NB4 (cell line): Measurements from ENCODE around the gene KRT32.
"Not testable (repeated sequence)": the region's sequence is repeated elsewhere in the genome, so short reads cannot be mapped to it uniquely, and the experiment has no call there.

ENCODE experiments used
- DNase-seq: peaks from one replicate; pipeline ENCODE4 v3.0.0; 2010; ENCODE audit warnings: low read depth
- H3K4me3 ChIP-seq: one replicate; pipeline ENCODE4 v1.5.1; 2011; ENCODE audit warnings: mild to moderate bottlenecking, low read depth, low read length, moderate library complexity
- CTCF ChIP-seq: IDR thresholded peaks from one replicate; pipeline ENCODE4 v1.5.1; 2012; ENCODE audit warnings: low read depth, low read length
- MYC ChIP-seq: IDR thresholded peaks from 2 replicates; pipeline ENCODE4 v1.6.1; 2011; ENCODE audit warnings: low read depth, low read length
- POLR2A ChIP-seq: IDR thresholded peaks from 2 replicates; pipeline ENCODE4 v1.6.1; 2011; ENCODE audit warnings: mild to moderate bottlenecking; ENCODE audit not compliant: insufficient read length; ENCODE audit errors: extremely low read depth
- TF ChIP-seq, protein P1 (sequence below): IDR thresholded peaks from 2 replicates; pipeline ENCODE4 v1.6.1; 2011; ENCODE audit warnings: low read depth, low read length

Gene KRT32

DNA sequence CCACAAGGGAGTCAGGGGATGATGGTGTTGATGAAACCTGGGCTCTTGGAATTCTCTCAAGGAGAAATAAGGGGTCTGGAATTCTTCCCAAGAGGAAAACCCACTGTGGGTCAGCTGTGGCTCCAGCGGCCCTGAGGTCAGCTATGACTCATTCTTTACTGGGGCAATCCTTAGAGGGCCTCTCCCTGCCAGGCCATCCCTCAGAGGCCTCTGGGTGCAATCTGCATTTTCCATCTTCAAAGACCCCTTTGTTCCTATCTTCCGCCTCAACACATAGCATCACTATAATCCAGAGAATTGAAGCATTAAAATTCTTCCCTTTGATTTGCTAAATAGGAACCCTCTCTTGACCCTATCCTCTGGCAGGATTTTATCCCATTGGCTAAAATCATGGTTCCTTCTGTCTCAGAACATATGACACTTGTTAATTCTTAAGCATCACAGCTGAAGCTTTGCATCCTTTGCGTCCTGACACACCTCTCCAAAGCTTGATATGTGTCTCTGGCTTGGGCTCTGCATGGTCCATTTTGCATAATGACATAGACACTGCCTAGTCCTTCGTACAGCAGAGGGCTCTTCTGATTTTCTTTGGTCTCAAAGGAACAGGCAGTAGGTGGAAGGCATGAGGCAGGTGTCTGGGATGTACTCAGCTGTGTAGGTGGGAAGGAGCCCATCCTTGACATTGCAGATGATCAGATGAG, 38.4 kb downstream of the KRT32 start:
- no peak overlapping the region for H3K4me3 ChIP-seq
- no peak for DNase-seq
- TF ChIP-seq, protein P1, sequence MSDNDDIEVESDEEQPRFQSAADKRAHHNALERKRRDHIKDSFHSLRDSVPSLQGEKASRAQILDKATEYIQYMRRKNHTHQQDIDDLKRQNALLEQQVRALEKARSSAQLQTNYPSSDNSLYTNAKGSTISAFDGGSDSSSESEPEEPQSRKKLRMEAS, result no peak
- TF ChIP-seq CTCF (no peak), POLR2A (no peak), MYC (no peak)

- DNase-seq, result no peak
- no peak within 1 kb of the TSS for H3K4me3 ChIP-seq
- TF ChIP-seq MYC (no peak), CTCF (no peak), POLR2A (no peak)
- TF ChIP-seq, protein P1, result no peak
These were observed 43.0 kb downstream of the KRT32 start, which contains the start of gene KRT37 for GRCh38 chr17:41424111-41424635. KRT37 (minus strand) TSS chr17:41424585; CDS start chr17:41424523, 62 bp downstream.

GRCh38 chr17:41422586-41422985, 44.6 kb downstream of the KRT32 start:
- H3K4me3 ChIP-seq, DNase-seq: not testable (repeated sequence)

DNA sequence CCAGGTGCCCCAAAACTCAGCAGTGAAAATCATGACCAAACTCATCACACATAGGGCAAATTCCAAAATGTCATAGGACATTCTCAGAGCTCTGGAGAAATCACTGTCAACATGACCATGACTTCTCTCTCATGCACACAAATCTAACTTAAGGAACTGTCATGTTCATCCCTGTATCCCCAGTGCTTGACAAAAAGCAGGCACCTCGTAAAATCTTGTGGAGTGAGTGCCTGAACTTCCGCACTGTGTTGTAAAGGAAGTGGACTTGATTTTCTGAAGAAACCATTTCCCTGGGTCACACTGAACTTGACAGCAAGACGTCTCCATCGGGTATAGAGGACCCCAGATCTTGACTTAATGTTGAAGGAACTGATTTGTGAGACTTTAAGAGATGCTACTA, 45.6 kb downstream of the KRT32 start:
- no peak overlapping the region for H3K4me3 ChIP-seq
- DNase-seq, result no peak
- TF ChIP-seq POLR2A, result no peak
- TF ChIP-seq, protein P1, result no peak
- TF ChIP-seq MYC, result no peak
- TF ChIP-seq CTCF, result no peak

DNA sequence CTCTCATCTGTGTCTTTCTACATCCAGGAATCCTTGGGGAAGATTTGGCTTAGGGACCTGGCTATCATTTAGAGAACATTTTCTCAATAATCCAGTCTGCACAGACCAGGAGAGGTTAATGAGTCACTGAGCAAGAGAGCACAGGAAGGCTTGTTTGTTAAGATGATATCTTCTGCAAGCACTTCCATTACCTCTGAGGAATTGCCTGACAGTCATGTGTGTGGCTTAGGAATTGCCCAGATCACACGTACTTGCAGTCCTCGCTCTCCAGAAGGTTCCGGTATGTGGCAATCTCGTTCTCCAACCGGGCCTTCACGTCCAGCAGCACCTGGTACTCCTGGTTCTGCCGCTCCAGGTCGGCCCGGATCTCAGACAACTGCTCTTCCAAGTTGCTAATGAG, 46.1 kb downstream of the KRT32 start:
- H3K4me3 ChIP-seq, result no peak overlapping the region
- TF ChIP-seq MYC (no peak), CTCF (no peak), POLR2A (no peak)
- TF ChIP-seq, protein P1, result no peak
- no peak for DNase-seq

- DNase-seq, result no peak
- H3K4me3 ChIP-seq, result no peak overlapping the region
- TF ChIP-seq CTCF, result no peak
- TF ChIP-seq MYC, result no peak
- TF ChIP-seq, protein P1, result no peak
- TF ChIP-seq POLR2A, result no peak
These were observed 47.1 kb downstream of the KRT32 start for GRCh38 chr17:41420134-41420533.
